Measurements from ENCODE around the gene SLC34A2. TPM values are rescaled to one million over a fixed set of nuclear protein-coding genes. Genes with fewer than 3 reads are reported as not detected.

The SLC34A2 gene
- total and polyA plus RNA-seq, 10 of the 15 experiments (the other 5 are each of a cell fraction or from before 2014, with no cell fraction given), result 0.08 to 0.59 TPM; not detected in 8

GRCh38 chr4:25666031-25666630 lies 10.5 kb downstream of the SLC34A2 start:
- Histone ChIP-seq H3K79me2 (ENCODE audit: control insufficient read depth, insufficient read depth, low read length) (no peaks in the 10 kb centered on the region), H3K4me2 (ENCODE audit: control insufficient read depth, insufficient read depth) (no peak overlapping the region), H3K27ac (ENCODE audit: control insufficient read depth, insufficient read depth) (no peak overlapping the region), H3K4me3 (no peak overlapping the region), H3K4me1 (ENCODE audit: control insufficient read depth, insufficient read depth, low read length) (no peaks in the 10 kb centered on the region), H4K20me1 (ENCODE audit: control insufficient read depth, insufficient read depth) (no peaks in the 10 kb centered on the region), H3K9me3 (replicated peaks; ENCODE audit: control insufficient read depth, insufficient read depth, low read length) (no peaks in the 10 kb centered on the region), H3K27me3 (replicated peaks in 1 of 2; ENCODE audit: control insufficient read depth in 2 of 2, insufficient read depth in 2 of 2, low read length in 1 of 2) (no peaks in the 10 kb centered on the region; a peak in 2 of 4 replicates), H3K9ac (ENCODE audit: control insufficient read depth, insufficient read depth, low read length) (no peak overlapping the region), H2AFZ (ENCODE audit: control insufficient read depth, low read depth, low read length) (no peak overlapping the region), H3K36me3 (ENCODE audit: control insufficient read depth in 2 of 2, insufficient read depth in 2 of 2, low read length in 1 of 2) (no peaks in the 10 kb centered on the region)
- RAD21 ChIA-PET (ENCODE audit: unreplicated experiment), result no interaction called here
- ATAC-seq (no peak), DNase-seq (ENCODE audit: low read depth, low spot score) (no peak), FAIRE-seq (no peak)
- intact Hi-C loops (cut with micrococcal nuclease; ENCODE audit: unreplicated experiment) (no loop called here), in situ Hi-C loops (cut with MboI) (no loop called here)
- BruUV-seq (replicated peaks), result no TSS peak
- SMC1A ChIA-PET (ENCODE audit: uncharacterized antibody, unreplicated experiment), result no interaction called here
- POLR2A ChIA-PET, result no interaction called here
- WGBS (ENCODE audit: insufficient coverage, insufficient replicate concordance, low lambda C conversion rate, missing lambda C conversion rate), result 30% methylated on average over 9 of the region's 9 CpGs
- CTCF ChIA-PET, result no interaction called here
- no peak for TF ChIP-seq SUZ12 (IDR thresholded peaks at IDR 0.05; ENCODE audit: unreplicated experiment)
- no peak for TF ChIP-seq NR2C2 (IDR thresholded peaks at IDR 0.05; ENCODE audit: borderline replicate concordance, control insufficient read depth, insufficient read length, low read depth)
- TF ChIP-seq RAD51 (IDR thresholded peaks at IDR 0.05), result no peak
- no peak for TF ChIP-seq NKRF (conservative IDR thresholded peaks at IDR 0.05)
- no peak for TF ChIP-seq PML (IDR thresholded peaks at IDR 0.05; ENCODE audit: low read length)
- TF ChIP-seq BCL11A (IDR thresholded peaks at IDR 0.05; ENCODE audit: low read depth, low read length), result no peak
- no peak for TF ChIP-seq ZNF384 (IDR thresholded peaks at IDR 0.05; ENCODE audit: borderline replicate concordance, low read depth, low read length)
- no peak for TF ChIP-seq KLF5 (IDR thresholded peaks at IDR 0.05; ENCODE audit: partially characterized antibody)
- TF ChIP-seq DPF2 (IDR thresholded peaks at IDR 0.05), result no peak
- no peak for TF ChIP-seq E4F1 (IDR thresholded peaks at IDR 0.05; ENCODE audit: borderline replicate concordance, partially characterized antibody)
- TF ChIP-seq NBN (IDR thresholded peaks at IDR 0.05), result no peak
- TF ChIP-seq IRF5 (IDR thresholded peaks at IDR 0.05; ENCODE audit: borderline replicate concordance), result no peak
- TF ChIP-seq TAF1 (IDR thresholded peaks at IDR 0.05; ENCODE audit: borderline replicate concordance, low read depth, low read length), result no peak
- TF ChIP-seq ZNF207 (IDR thresholded peaks at IDR 0.05; ENCODE audit: borderline replicate concordance), result no peak
- no peak for TF ChIP-seq ATF7 (IDR thresholded peaks at IDR 0.05; ENCODE audit: low read depth)
- no peak for TF ChIP-seq SREBF1 (IDR thresholded peaks at IDR 0.05; ENCODE audit: low read length)
- no peak for TF ChIP-seq ZSCAN29 (IDR thresholded peaks at IDR 0.05)
- TF ChIP-seq MLLT1 (IDR thresholded peaks at IDR 0.05), result no peak
